ENCODE measurements around the gene PCDHA8.
"Not testable (repeated sequence)": the region's sequence is repeated elsewhere in the genome, so short reads cannot be mapped to it uniquely, and the experiment has no call there.

The PCDHA8 gene

GRCh38 chr5:140870221-140871201, 29.5 kb downstream of the PCDHA8 start:
- no peak for DNase-seq

- no peak for DNase-seq
Observed at GRCh38 chr5:140875085-140876065, 34.4 kb downstream of the PCDHA8 start, which contains the start of gene PCDHA12. Gene PCDHA12, plus strand, starts transcription at chr5:140875308. Its CDS starts 165 bp downstream, at chr5:140875473.

GRCh38 chr5:140876541-140877261, 35.7 kb downstream of the PCDHA8 start:
- DNase-seq = not testable (repeated sequence)

GRCh38 chr5:140877262-140877581, 36.2 kb downstream of the PCDHA8 start:
- DNase-seq = no peak

- DNase-seq = peak; percentile 9
Observed at GRCh38 chr5:140881889-140882590, 41.1 kb downstream of the PCDHA8 start, which contains the start of gene PCDHA13. Gene PCDHA13, plus strand, starts transcription at chr5:140882124. Its CDS starts 145 bp downstream, at chr5:140882269.

GRCh38 chr5:140882591-140882899, 41.6 kb downstream of the PCDHA8 start:
- no peak for DNase-seq

GRCh38 chr5:140883373-140883772, 42.4 kb downstream of the PCDHA8 start:
- DNase-seq = no peak

- no peak for DNase-seq
Observed at GRCh38 chr5:140883927-140884697, 43.1 kb downstream of the PCDHA8 start.

Measured in hematopoietic multipotent progenitor cell treated with erythropoietin and hydrocortisone succinate and interleukin-3 and kit ligand, for 6 days (in vitro differentiated cells).